HL-60 (cell line): Measurements from ENCODE around the gene MLLT10.

Source experiments
- GABPA ChIP-seq: IDR thresholded peaks from 2 replicates; pipeline ENCODE4 v1.6.1; 2012; ENCODE audit warnings: low read depth
- POLR2AphosphoS5 ChIP-seq: IDR thresholded peaks from 2 replicates; pipeline ENCODE4 v1.6.1; 2012; ENCODE audit warnings: low read depth
- TF ChIP-seq, protein P1 (sequence below): IDR thresholded peaks from one replicate; pipeline ENCODE4 v1.5.1; 2011; ENCODE audit warnings: low read length, control low read depth, inconsistent platforms; ENCODE audit not compliant: insufficient read depth

DNA sequence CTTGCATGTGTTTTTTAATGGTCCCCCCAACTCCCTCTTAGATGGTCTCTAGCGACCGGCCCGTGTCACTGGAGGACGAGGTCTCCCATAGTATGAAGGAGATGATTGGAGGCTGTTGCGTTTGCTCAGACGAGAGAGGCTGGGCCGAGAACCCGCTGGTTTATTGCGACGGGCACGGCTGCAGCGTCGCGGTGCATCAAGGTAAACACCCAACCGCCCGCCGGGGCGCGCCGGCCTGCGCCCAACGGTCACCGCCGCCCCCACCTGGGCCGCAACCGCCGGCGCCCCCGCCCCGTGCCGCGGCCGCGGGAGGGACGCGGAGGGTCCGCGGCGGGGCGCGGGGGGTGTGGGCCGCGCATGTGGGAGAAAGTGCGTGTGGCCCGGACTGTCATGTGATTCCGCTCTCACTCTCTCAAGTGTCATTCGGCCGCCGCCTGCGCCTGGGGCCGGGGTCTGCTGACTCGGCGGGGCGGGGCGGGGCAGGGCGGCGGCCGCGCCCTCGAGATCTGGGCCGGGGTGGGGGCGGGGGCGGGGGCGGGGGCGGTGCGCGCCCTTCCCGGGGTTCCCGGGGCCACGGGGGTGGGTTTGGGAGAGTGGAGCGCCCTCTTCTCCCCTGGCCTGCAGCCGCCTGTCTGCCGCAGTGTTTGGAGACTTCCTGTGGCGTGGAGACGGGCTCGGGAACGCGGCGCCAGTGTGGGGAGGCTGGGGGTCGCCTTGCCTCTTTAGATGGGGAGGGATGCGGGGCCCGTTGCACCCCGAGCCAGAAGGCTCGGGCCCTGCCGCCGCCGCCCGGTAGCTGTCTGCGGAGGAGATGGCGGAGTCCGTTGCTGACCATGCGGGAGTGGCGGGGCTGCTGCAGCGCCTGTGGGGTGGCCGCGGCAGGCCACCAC, 817 bp downstream of the MLLT10 start:
- TF ChIP-seq, protein P1, sequence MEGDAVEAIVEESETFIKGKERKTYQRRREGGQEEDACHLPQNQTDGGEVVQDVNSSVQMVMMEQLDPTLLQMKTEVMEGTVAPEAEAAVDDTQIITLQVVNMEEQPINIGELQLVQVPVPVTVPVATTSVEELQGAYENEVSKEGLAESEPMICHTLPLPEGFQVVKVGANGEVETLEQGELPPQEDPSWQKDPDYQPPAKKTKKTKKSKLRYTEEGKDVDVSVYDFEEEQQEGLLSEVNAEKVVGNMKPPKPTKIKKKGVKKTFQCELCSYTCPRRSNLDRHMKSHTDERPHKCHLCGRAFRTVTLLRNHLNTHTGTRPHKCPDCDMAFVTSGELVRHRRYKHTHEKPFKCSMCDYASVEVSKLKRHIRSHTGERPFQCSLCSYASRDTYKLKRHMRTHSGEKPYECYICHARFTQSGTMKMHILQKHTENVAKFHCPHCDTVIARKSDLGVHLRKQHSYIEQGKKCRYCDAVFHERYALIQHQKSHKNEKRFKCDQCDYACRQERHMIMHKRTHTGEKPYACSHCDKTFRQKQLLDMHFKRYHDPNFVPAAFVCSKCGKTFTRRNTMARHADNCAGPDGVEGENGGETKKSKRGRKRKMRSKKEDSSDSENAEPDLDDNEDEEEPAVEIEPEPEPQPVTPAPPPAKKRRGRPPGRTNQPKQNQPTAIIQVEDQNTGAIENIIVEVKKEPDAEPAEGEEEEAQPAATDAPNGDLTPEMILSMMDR: no peak
- no peak for TF ChIP-seq POLR2AphosphoS5
- no peak for TF ChIP-seq GABPA
